Left ventricle myocardium inferior (tissue), 1 donor: ENCODE results near the gene NES. TPM values are rescaled to one million over a fixed set of nuclear protein-coding genes. Genes with fewer than 3 reads are reported as not detected.

Source experiments
- DNase-seq: peaks from one replicate; pipeline ENCODE4 v3.0.0-alpha.2; 2020
- H3K27ac ChIP-seq: fragments of 200-600 bp; replicated peaks from 2 replicates; pipeline ENCODE4 v1.8.0; 2021
- H3K27me3 ChIP-seq: fragments of 200-600 bp; 2 replicates; pipeline ENCODE4 v1.8.0; 2021; ENCODE audit warnings: low read depth
- H3K36me3 ChIP-seq: fragments of 200-600 bp; 2 replicates; pipeline ENCODE4 v1.8.0; 2021
- H3K4me1 ChIP-seq: fragments of 200-600 bp; 2 replicates; pipeline ENCODE4 v1.8.0; 2021
- H3K4me3 ChIP-seq: fragments of 200-600 bp; 2 replicates; pipeline ENCODE4 v1.8.0; 2021; ENCODE audit warnings: mild to moderate bottlenecking, moderate library complexity
- H3K9me3 ChIP-seq: fragments of 200-600 bp; replicated peaks from 2 replicates; pipeline ENCODE4 v1.8.0; 2021
- CTCF ChIP-seq: fragments of 200-600 bp; IDR thresholded peaks from 2 replicates; pipeline ENCODE4 v1.8.0; 2021; ENCODE audit warnings: antibody characterized with exemption, mild to moderate bottlenecking, borderline replicate concordance
- intact Hi-C: fragments of 100-400 bp; cut with micrococcal nuclease; formaldehyde crosslinking; loops from one replicate; pipeline ENCODE4 v1.11.0; 2022
- total RNA-seq: library from RNA; stranded (reverse); fragmentation: NEBNext Ultra II Directional; extraction: Animal tissue kit (Norgen Biotek cat#: 25700); gene quantifications from one replicate; pipeline ENCODE4 v1.2.1, GENCODE V29; 2021
- donor health status: DM: no; HTN: yes; CAD: no; lungs with severe emphysema.

NES gene
- total RNA-seq, 1 donor from 2014 or later, result 164 TPM

- H3K9me3 ChIP-seq, result no peaks in the 10 kb centered on the region
- no peaks in the 10 kb centered on the region for H3K36me3 ChIP-seq
- TF ChIP-seq CTCF, result no peak
- H3K27me3 ChIP-seq, result peaks cover 35% of the 10 kb centered on the region
- H3K27ac ChIP-seq, result peak overlapping the region; percentile 96
- DNase-seq, result no peak
- peaks cover 71% of the 10 kb centered on the region for H3K4me1 ChIP-seq
- H3K4me3 ChIP-seq, result no peak overlapping the region
- intact Hi-C loops, result no loop called here
Measured at GRCh38 chr1:156658945-156659574, 18.1 kb downstream of the NES start.

- peaks cover 41% of the 10 kb centered on the region for H3K27me3 ChIP-seq
- no peak for DNase-seq
- no peak overlapping the region for H3K27ac ChIP-seq
- intact Hi-C loops, result no loop called here
- no peak for TF ChIP-seq CTCF
- no peak overlapping the region for H3K4me3 ChIP-seq
- H3K36me3 ChIP-seq, result no peaks in the 10 kb centered on the region
- peaks cover 65% of the 10 kb centered on the region for H3K4me1 ChIP-seq
- H3K9me3 ChIP-seq, result no peaks in the 10 kb centered on the region
Measured at GRCh38 chr1:156658496-156658895, 18.7 kb downstream of the NES start.

DNA sequence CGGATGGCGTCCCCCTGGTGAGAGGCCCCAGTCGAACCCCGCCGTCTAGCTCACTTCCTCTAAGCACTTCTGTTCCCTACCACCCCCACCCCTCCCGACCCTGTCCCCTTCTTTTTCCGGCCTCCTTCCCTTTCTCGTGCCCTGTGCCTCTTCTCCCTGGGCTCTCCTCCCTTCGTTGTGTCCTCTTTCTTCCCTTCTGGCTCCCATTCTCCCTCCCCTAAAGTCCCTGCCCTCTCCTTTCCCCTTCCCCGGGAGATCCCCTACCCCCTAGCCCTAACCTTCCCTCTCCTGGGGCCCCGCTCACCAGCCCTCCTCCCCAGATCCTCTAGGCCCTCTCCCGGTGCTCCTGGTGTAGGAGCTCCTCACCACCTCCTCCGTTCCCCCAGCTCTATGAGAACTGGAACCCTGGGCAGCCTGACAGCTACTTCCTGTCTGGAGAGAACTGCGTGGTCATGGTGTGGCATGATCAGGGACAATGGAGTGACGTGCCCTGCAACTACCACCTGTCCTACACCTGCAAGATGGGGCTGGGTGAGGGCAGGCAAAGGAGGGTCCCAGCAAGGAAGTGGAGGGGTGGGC, 19.4 kb downstream of the NES start:
- no peak overlapping the region for H3K27ac ChIP-seq
- intact Hi-C loops, result loop anchor here (2.0 kb wide), 1 partner anchor 31 kb away; no protein-coding TSS in a partner anchor
- no peaks in the 10 kb centered on the region for H3K9me3 ChIP-seq
- peak overlapping the region; percentile 56 for H3K4me3 ChIP-seq
- H3K4me1 ChIP-seq, result peaks cover 59% of the 10 kb centered on the region
- TF ChIP-seq CTCF, result no peak
- DNase-seq, result no peak
- H3K27me3 ChIP-seq, result peaks cover 48% of the 10 kb centered on the region
- H3K36me3 ChIP-seq, result no peaks in the 10 kb centered on the region

GRCh38 chr1:156656806-156657740, 20.1 kb downstream of the NES start:
- Histone ChIP-seq H3K4me1 (peaks cover 51% of the 10 kb centered on the region), H3K36me3 (no peaks in the 10 kb centered on the region), H3K27me3 (peaks cover 55% of the 10 kb centered on the region), H3K4me3 (peak overlapping the region; percentile 56), H3K27ac (peak overlapping the region; percentile 57), H3K9me3 (no peaks in the 10 kb centered on the region)
- TF ChIP-seq CTCF, result peak; percentile 98
- intact Hi-C loops, result loop anchor here (2.0 kb wide), 1 partner anchor 30 kb away; no protein-coding TSS in a partner anchor
- DNase-seq, result peak; percentile 81

DNA sequence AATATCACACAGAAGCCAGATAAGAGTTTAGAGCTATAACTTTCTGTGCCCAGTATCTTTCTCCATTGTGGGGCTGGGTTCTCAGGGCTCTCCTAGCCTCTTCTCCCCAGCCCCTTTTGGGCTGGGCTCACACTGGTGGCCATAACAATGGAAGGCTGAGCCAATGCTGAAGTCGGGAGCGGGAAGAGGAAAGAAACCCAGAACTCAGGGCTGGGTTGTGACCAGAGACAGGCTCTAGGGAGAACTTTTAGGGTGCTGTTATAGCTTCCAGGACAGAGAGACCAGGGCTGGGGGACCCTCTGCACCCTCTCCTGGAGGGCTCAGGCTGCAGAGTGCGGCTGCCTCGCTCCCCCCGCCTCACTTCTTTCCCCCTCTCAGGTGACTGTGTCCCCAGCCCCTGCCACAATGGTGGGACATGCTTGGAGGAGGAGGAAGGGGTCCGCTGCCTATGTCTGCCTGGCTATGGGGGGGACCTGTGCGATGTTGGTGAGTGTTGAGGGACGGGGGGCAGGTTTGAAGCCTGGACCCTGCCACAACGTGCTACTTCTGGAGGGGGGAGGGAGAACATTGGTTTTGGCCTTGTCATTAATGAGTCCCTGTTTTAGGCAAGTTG, 21.2 kb downstream of the NES start:
- intact Hi-C loops, result loop anchor here (2.0 kb wide), 1 partner anchor 29 kb away; no protein-coding TSS in a partner anchor
- H3K4me3 ChIP-seq, result no peak overlapping the region
- H3K9me3 ChIP-seq, result no peaks in the 10 kb centered on the region
- H3K27ac ChIP-seq, result no peak overlapping the region
- no peak for TF ChIP-seq CTCF
- peaks cover 40% of the 10 kb centered on the region for H3K4me1 ChIP-seq
- H3K36me3 ChIP-seq, result no peaks in the 10 kb centered on the region
- no peak for DNase-seq
- peaks cover 66% of the 10 kb centered on the region for H3K27me3 ChIP-seq
